HepG2 (cell line): Measurements from ENCODE around the gene KSR1.

Experiments used
- ARNT2 ChIP-seq: sonication (generic); formaldehyde crosslinking; IDR thresholded peaks from 2 replicates; pipeline ENCODE4 v1.8.0; 2022; ENCODE audit warnings: mild to moderate bottlenecking, low read depth, missing genetic modification reagents, moderate library complexity
- CTCF ChIP-seq: sonication (generic); formaldehyde crosslinking; IDR thresholded peaks from 2 replicates; pipeline ENCODE4 v1.5.0; 2020; ENCODE audit warnings: mild to moderate bottlenecking, missing genetic modification reagents, moderate library complexity
- KDM6A ChIP-seq: IDR thresholded peaks from 2 replicates; pipeline ENCODE4 v1.6.1; 2016; ENCODE audit warnings: low read depth

DNA sequence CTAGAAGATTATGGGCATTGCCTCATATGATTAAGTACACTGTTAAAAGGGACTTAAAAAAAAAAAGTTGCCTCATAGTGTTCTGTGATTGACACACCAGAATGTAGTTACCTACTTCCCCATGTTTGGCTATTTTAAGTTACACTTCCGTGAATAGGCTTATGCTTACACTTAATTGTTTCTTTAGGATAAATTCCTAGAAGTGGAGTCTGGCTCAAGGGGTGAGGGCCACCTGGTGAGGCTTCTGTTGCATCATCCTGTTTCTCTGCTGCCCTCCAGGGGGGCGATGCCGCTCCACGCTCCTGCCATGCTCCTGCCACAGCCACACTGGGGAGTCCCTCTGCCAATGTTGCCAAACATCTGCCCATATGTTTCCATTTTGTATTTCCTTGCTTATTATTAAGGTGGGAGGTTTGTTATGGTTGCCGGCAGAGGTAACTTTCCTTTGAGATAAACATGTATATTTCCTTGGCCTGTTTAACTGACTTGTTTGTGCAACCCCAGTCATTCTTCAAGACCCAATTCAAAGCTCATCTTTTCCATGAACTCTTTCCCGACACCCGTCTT, 73.1 kb downstream of the KSR1 start:
- TF ChIP-seq CTCF (CRISPR knock-in tag), result no peak
- TF ChIP-seq ARNT2 (CRISPR knock-in tag), result no peak
- TF ChIP-seq KDM6A (CRISPR knock-in tag), result no peak
